GM19467 (cell line): Measurements from ENCODE around the gene ADGRE1.

Source experiments
- ATAC-seq: cut with Tn5 transposase; IDR thresholded peaks from one replicate; pipeline ENCODE4 v1.9.1; 2021; ENCODE audit warnings: mild to moderate bottlenecking, moderate library complexity; ENCODE audit not compliant: unreplicated experiment

Gene ADGRE1

DNA sequence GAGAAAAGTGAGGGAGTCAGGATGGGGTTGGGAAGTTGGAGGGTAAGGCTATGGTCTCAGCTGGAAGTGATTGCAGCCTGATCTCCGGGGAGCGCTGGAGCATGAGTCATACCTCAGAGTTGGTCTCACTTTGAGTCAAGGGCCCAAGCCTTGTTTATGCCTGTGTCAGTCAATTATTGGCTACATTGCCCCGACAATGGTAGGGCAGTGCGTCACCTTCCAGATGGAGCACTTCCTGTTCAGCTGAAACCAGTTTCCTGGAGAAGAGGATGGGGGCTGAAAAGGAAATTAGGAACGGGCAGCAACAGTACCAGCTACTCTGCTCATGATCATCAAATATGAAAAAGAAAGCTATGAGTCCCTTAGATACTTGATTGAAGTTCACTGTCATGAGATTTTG lies 60.4 kb downstream of the ADGRE1 start:
- no peak for ATAC-seq

DNA sequence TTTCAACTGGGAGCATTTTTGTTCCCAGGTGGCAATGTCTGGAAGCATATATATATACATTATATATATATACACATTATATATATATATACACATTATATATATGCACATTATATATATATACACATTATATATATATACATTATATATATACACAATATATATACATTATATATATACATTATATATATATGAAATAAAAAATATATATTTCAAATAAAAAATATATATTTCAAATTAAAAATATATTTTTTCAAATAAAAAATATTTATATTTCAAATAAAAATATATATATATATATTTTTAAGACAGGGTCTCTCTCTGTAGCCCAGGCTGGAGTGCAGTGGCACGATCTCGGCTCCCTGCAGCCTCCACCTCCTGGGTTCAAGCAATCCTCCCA lies 61.5 kb downstream of the ADGRE1 start:
- ATAC-seq: no peak

DNA sequence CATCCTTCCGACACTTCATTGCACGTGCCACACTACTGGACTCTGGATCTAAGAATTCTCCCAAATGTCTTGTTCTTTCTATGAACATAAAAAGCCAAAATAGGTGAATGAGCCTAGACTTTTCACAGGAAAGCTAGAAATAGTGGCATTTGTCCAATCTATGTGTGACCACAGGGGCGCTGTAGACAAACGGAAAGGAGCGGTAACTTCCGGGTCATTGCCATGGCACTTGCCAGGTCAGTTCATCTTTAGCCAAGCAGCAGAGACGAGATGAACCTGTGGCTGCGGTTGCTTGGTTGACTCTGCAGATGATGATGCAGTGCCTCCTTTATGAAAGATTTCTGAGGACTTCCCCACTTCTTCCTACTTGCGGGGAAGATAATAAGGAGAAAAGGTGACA lies 65.6 kb downstream of the ADGRE1 start:
- no peak for ATAC-seq

DNA sequence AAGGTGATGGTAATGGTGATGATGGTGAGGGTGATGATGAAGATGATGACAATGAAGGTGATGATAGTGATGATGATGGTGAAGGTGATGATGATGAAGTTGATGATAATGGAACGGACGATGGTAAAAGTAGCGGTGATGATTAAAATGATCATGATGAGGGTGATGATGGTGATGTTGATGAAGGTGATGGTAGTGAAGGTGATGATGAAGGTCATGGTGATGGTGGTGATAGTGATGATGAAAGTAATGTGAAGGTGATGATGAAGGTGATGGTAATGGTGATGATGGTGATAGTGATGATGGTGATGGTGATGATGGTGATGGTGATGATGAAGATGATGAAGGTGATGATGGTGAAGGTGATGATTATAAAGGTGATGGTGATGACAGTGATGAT lies 67.7 kb downstream of the ADGRE1 start:
- ATAC-seq: no peak

DNA sequence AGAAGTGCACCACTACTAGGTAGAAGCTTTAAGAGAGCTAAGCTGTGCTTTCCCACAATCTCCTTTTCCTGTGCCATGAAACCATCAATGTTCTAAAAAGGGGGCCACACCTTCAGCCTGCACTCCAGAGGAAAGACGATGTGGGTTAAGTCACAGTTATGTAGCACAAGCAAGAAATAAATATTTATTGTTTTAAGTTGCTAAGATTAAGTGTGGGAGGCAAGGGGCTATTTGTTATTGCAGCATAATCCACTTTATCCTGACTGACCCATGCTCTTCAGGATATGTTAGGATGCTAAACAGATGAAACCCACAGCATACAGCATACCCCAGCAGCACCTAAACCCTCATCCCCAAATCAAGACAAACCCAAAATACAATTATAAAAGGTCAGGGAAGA lies 69.2 kb downstream of the ADGRE1 start:
- no peak for ATAC-seq

DNA sequence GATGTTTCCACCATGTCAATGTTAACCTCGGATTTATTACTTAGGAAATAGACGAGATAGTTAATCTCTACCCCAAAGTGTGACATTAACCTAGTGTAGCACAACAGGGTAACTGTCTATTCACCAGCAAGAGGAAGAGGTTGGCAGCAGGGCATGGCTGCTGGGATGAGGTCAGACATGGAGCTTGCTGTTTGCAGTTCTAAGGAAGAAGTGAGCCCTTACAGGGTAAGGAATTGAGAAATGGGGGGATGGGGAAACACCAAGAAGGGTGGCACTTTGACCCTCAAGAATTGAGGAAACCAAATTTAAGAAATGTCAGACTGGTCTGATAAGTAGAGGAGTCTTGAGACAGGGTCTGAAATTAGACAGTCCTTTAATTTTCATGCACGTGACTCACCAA lies 71.4 kb downstream of the ADGRE1 start:
- no peak for ATAC-seq

DNA sequence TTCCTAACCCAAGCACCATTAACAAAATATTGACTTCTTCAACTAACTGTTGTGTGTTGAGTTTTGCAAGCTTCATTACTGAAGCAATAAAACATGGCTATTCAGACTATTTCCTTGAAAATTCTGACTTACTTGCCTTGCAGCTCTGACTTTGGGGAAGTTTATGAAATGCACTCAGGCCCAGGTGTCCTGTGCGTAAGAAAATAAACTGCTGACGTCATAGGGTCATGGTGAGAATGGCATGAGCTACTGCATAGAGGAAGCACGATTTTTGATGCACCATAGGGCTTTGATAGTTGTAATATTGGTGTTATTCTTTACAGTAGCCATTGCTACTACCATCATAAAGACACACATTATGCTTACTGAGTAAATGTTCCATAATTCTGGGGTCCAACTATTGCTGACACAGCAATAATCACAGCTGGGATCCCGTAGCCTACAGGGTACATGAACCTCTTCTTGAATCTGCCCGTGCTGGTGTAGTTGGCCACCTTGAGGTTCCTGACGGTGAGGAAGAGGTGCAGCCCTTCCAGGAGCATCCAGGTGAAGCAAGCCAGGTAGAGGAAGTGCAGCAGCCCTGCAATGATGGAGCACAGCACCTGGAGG lies 76.0 kb downstream of the ADGRE1 start:
- ATAC-seq: no peak

DNA sequence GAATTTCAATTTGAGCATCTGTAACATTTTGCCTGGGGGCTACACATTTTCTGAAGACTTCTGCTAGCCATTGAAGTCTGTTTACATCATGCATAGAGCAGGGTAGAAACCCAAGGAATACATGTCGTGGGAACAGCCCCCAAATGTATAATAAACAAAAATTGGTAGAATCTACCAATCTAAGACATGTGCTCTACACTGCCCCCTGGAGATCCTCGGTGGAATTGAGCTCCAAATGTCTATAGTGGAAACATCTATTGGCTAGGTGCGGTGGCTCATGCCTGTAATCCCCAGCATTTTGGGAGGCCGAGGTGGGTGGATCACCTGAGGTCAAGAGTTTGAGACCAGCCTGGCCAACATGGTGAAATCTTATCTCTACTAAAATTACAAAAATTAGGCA lies 76.6 kb downstream of the ADGRE1 start:
- no peak for ATAC-seq

DNA sequence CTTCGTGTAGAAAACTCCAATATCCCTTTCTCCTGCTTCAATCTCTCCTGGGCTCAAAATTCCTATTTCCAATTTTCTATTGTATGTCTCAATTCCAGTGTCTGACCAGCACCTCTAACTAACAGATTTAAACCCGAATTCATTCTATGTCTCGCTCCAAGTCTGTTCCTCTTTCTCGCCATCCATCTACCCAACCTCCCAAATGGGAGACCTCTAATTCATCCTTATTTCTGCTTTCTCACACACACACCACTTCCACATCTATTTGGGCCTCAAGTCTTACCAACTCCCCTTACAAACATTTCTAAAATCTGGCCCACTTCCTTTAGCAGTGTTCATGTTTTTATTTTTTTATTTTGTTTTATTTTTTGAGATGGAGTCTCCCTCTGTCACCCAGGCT lies 80.6 kb downstream of the ADGRE1 start:
- ATAC-seq: no peak

DNA sequence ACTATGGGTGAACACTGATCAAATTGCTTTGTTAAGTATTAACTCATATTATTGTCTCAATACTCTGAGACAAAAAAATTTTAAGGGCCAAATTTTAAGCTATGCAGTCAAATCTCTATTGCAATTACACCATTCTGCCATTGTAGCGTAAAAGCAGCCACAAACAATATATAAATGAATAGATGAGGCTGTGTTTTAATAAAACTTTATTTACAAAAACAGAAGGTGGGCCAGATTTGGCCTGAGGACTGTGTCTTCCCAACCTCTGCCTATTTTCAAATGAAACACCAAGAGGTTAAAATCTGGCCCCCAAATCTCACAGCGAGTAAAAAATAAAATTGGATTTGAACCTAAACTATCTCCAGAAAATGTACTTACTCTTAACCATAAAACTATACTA lies 82.1 kb downstream of the ADGRE1 start:
- ATAC-seq: no peak

DNA sequence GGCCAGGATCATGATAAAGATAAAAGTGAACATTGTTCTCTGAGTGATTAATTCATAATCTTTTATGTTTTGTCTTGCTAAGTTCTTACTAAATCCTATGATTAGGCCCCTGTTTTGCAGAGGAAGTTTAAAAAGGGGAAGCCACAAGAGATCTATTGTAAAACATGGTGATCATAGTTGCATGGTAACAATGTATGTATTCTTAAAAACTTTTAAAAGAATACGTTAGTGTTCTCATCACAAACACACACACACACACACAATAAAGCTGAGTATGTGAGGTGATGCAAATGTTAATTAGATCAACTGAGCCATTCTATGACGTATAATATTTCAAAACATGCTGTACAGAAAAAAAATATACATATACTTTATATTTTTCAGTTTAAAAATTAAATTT lies 82.6 kb downstream of the ADGRE1 start:
- ATAC-seq: no peak

DNA sequence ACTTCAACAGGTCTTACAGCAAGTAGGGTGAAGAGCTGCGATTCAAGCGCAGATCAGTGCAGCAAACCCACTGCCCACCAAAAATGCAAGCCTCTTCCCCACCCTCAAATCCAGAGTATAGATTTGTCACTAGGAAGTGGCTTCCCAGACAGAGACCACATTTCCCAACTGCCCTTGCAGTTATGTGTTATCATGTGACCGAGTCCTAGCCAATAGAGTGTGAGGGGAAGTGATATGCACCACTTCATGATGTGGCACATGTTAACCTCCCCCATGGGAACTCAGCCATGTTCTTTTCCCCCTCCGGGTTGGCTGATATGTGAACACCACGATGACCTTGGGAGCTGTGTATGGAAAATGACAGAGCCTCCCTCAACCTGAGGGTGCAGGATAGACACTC lies 83.1 kb downstream of the ADGRE1 start:
- no peak for ATAC-seq

DNA sequence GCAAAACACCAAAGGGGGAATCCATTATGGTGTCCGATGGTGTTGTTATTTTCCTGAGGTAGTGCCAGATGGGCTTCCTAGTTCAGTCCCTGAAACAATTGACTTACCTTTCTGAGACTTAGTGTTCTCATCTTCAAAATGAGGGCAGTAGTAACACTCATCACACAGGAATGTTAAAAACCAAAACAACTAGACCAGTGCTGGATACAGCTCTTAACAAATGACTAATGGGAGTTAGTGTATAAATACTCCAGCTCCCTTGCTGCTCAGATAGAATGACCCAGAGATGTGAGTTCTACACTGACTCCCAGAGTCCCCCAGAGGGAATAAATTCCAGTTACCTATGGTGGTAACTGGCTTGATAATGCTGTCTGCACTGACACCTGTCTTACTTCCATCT lies 84.0 kb downstream of the ADGRE1 start:
- ATAC-seq: no peak

DNA sequence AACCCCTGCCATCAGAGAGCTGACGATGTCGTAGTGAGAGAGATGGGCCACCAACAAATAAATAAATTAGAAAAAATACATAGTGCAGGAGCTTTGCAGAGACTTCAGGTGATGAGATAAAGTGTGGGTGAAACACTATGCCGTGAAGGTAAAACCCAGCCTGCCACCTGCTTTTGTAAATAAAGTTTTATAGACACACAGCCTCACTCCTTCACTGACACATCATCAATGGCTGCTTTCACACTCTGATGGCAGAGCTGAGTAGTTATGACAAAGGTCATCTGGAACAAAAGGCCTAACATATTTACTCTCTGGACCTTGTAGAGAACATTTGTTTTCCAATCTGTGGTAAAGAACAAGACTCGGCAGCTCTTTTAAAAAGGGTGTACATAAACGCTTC lies 88.8 kb downstream of the ADGRE1 start:
- ATAC-seq: no peak

DNA sequence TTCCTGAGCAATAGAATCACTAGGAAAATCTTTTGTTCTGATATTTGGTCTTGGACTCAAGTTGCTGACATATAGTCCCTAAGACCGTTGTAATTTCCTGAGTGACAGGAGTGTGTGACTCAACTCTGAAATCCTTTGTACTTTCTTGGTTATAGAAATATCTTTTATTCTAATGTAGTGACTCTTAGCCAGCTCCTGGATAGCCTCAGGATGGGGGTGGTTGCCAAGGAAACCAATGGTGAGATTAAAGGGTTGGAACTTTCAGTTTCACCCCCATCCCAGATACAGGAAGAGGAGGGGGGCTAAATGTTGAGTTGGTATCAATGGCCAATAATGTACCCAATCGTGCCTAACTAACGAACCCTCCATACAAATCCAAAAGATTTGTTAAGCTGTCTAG lies 92.0 kb downstream of the ADGRE1 start:
- no peak for ATAC-seq

DNA sequence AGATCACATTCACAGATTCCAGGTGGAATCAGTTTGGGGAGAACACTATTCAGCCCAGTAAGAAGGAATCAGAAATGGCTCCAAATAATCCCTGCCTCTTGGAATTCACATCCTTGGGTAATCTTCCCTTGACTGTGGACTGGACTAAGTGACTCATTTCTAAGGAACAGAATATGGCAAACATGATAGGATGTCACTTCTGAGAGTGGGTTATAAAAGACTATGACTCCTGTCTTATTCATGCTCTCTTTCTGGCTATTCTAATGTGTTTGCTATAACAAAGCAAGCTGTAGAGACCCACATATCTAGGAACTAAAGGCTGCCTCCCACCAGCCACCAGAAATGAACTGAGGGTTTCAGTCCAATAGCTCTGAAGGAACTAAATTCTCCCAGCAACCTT lies 96.1 kb downstream of the ADGRE1 start:
- ATAC-seq: no peak

DNA sequence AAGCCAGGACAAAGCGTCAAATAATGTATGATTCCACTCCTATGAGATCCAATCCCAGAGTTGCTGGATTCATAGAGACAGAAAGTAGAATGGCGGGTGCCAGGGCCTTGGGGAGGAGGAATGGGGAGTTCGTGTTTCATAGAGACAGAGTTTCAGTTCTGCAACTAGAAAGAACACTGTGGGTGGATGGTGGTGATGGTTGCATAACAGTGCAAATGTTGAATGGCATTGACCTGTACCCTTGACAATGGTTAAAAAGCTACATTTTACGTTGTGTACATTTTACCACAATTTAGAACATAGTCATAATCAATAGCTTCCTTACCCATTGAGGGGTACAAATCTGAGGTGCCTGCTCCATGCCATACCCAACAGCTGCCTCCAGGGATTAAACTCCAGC lies 100.5 kb downstream of the ADGRE1 start:
- ATAC-seq: no peak

DNA sequence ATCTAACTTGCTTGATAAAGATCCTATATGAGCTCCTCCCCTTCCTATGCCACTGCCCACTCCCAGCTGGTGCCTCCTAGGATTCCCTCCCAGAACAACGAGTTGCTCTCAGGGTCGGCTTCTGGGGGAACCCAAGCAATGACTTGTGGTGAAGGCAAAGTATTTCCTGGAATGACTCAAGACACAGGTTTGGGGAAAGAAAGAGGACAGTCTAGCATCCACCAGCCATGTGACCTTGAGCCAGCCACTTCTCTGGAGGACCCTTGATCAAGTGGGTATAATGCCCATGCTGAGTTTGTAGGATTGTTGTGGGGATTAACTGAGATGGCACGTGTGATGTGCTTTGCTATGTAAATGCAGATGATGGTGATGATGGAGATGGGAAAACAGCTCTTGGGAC lies 100.9 kb downstream of the ADGRE1 start:
- ATAC-seq: no peak
